ENCODE measurements around the gene FBXL3. TPM values are rescaled to one million over a fixed set of nuclear protein-coding genes. Genes with fewer than 3 reads are reported as not detected.

The FBXL3 gene
- total and polyA plus RNA-seq, 2 of the 4 experiments (the other 2 are of a cell fraction): 15.3 to 43.6 TPM

DNA sequence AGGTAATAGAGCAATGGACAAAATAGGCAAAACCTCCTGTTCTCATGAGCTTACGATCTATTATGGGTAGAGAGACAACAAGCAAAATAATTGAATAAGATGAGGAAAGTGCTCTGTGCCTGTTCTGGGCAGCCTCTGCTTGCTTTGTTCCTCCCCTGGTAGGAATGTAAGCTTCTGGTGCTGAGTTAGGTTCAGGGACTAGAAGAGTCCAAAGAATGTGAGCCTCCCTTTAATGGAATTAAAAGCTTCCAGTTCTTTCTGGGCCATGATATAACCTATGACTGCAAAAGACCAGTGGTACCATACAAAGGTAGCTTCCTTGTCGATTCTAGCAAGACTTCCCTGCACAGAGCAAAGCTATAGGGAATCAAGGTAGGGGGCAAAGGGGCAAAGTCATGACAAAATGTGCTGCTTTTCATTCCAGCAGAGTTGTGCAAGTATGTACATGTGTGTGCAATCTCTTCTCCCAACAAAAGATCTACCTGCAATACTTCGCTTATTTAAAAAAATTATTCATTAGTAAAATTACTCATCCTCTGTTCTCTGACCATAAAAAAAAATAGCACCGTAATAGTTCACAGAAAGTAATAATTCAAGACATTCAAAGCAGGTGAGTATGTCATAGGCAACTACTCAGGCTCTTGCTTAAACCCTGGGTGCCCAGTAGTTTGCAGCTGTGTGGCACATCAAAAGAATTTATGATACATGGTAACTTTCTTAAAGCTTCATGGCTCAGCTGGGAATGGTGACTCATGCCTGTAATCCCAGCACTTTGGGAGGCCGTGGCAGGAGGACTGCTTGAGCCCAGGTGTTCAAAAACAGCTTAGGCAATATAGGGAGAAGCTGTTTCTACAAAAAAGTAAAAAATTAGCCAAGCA is 57.2 kb downstream of the FBXL3 start:
- no peak overlapping the region for H3K9ac ChIP-seq (ENCODE audit: low read depth, low read length)
- H3K23ac ChIP-seq (ENCODE audit: low read depth, low read length): no peak overlapping the region
- no peaks in the 10 kb centered on the region for H3K9me3 ChIP-seq (ENCODE audit: control insufficient read depth, insufficient read depth, low read length)
- H2AK5ac ChIP-seq (ENCODE audit: low read depth, low read length): no peak overlapping the region
- H2AK9ac ChIP-seq (replicated peaks; ENCODE audit: low read depth, low read length, poor library complexity): no peak overlapping the region
- H4K8ac ChIP-seq (ENCODE audit: low read depth in 2 of 2, low read length in 2 of 2): no peak overlapping the region
- H2BK120ac ChIP-seq (ENCODE audit: low read depth, low read length): no peak overlapping the region
- POLR2A ChIA-PET (ENCODE audit: unreplicated experiment): no interaction called here
- H2AFZ ChIP-seq (replicated peaks; ENCODE audit: low read length, poor library complexity): no peak overlapping the region
- H2BK15ac ChIP-seq (ENCODE audit: low read depth, low read length): no peak overlapping the region
- no peak overlapping the region for H4K91ac ChIP-seq (ENCODE audit: insufficient read depth, low read depth, low read length)
- in situ Hi-C loops (cut with MboI; ENCODE audit: low sequenced_read_pairs): no loop called here
- H3K18ac ChIP-seq (ENCODE audit: low read depth, low read length): no peak overlapping the region
- intact Hi-C loops (cut with micrococcal nuclease): no loop called here
- no peaks in the 10 kb centered on the region for H3K79me1 ChIP-seq (ENCODE audit: low read depth in 1 of 2, low read length in 2 of 2)
- 38% methylated on average over 1 of the region's 5 CpGs; no CpG with 5 or more reads in 1 of the 2 experiments for WGBS, 2 experiments (ENCODE audit: extremely low coverage in 2 of 2, insufficient read length in 1 of 2)
- dilution Hi-C loops (cut with HindIII; ENCODE audit: low sequenced_read_pairs, unreplicated experiment): no loop called here
- H3K14ac ChIP-seq (replicated peaks; ENCODE audit: low read depth, low read length): no peak overlapping the region
- H3K4me3 ChIP-seq (ENCODE audit: insufficient read depth, low read depth, low read length): no peak overlapping the region
- TF ChIP-seq MXI1 (IDR thresholded peaks at IDR 0.05; ENCODE audit: borderline replicate concordance, low read depth, low read length) (no peak), RAD21 (IDR thresholded peaks at IDR 0.05; ENCODE audit: low read length) (no peak), FOS (IDR thresholded peaks at IDR 0.05; ENCODE audit: low read depth, low read length) (no peak), RFX5 (IDR thresholded peaks at IDR 0.05; ENCODE audit: low read depth, low read length) (no peak), CEBPB (IDR thresholded peaks at IDR 0.05; ENCODE audit: low read depth, low read length) (no peak), NFE2L2 (IDR thresholded peaks at IDR 0.05; ENCODE audit: low read depth, low read length) (no peak), RCOR1 (IDR thresholded peaks at IDR 0.05; ENCODE audit: insufficient replicate concordance, low read length) (no peak), SMC3 (IDR thresholded peaks at IDR 0.05; ENCODE audit: low read depth, low read length) (no peak)
- TF ChIP-seq, protein P1, sequence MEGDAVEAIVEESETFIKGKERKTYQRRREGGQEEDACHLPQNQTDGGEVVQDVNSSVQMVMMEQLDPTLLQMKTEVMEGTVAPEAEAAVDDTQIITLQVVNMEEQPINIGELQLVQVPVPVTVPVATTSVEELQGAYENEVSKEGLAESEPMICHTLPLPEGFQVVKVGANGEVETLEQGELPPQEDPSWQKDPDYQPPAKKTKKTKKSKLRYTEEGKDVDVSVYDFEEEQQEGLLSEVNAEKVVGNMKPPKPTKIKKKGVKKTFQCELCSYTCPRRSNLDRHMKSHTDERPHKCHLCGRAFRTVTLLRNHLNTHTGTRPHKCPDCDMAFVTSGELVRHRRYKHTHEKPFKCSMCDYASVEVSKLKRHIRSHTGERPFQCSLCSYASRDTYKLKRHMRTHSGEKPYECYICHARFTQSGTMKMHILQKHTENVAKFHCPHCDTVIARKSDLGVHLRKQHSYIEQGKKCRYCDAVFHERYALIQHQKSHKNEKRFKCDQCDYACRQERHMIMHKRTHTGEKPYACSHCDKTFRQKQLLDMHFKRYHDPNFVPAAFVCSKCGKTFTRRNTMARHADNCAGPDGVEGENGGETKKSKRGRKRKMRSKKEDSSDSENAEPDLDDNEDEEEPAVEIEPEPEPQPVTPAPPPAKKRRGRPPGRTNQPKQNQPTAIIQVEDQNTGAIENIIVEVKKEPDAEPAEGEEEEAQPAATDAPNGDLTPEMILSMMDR (conservative IDR thresholded peaks at IDR 0.05; ENCODE audit: low read depth, low read length): no peak
- TF ChIP-seq, protein P2, sequence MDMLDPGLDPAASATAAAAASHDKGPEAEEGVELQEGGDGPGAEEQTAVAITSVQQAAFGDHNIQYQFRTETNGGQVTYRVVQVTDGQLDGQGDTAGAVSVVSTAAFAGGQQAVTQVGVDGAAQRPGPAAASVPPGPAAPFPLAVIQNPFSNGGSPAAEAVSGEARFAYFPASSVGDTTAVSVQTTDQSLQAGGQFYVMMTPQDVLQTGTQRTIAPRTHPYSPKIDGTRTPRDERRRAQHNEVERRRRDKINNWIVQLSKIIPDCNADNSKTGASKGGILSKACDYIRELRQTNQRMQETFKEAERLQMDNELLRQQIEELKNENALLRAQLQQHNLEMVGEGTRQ (IDR thresholded peaks at IDR 0.05; ENCODE audit: low read depth, low read length): no peak
- no peak overlapping the region for H3K4ac ChIP-seq (ENCODE audit: low read depth, low read length)
- no peak overlapping the region for H2BK20ac ChIP-seq (ENCODE audit: low read depth, low read length)
- peaks cover 12% of the 10 kb centered on the region for H3K27me3 ChIP-seq (ENCODE audit: control insufficient read depth, insufficient read depth, low read length)
- H3K9me1 ChIP-seq (ENCODE audit: insufficient read depth, low read length): no peaks in the 10 kb centered on the region
- H4K20me1 ChIP-seq (ENCODE audit: insufficient read depth, low read length): no peaks in the 10 kb centered on the region
- BruUV-seq (replicated peaks): no TSS peak
- H2BK5ac ChIP-seq (ENCODE audit: low read depth, low read length, poor library complexity, severe bottlenecking): no peak overlapping the region
- H3K4me2 ChIP-seq (ENCODE audit: low read depth, low read length): no peak overlapping the region
- DNase-seq: no peak
- no peak overlapping the region for H3K56ac ChIP-seq (ENCODE audit: extremely low read depth, insufficient read depth, low read length)
- peaks cover 1% of the 10 kb centered on the region; the same call in 1 of the 2 replicates for H3K4me1 ChIP-seq (ENCODE audit: control insufficient read depth, insufficient read depth, low read length)
- H3K36me3 ChIP-seq (ENCODE audit: control insufficient read depth, insufficient read depth, low read length): no peaks in the 10 kb centered on the region
- no peak overlapping the region for H4K5ac ChIP-seq (ENCODE audit: low read depth, low read length)
- peak; percentile 41; the same call in 1 of the 2 replicates for ATAC-seq (ENCODE audit: low read depth)
- CTCF ChIA-PET: no interaction called here
- no peak overlapping the region for H3K27ac ChIP-seq (ENCODE audit: insufficient read depth, low read length)
